CD4-positive, alpha-beta T cell treated with Interleukin-2 at 100 ng/mL for 4 hours (primary cell): Measurements from ENCODE around the gene PAPSS1.
"Not testable (repeated sequence)": the region's sequence is repeated elsewhere in the genome, so short reads cannot be mapped to it uniquely, and the experiment has no call there.

Experiments
- DNase-seq: peaks from one replicate; pipeline ENCODE4 v3.0.0-alpha.2; 2020; ENCODE audit warnings: low spot score

PAPSS1 gene

GRCh38 chr4:107719922-107720722, at the start of gene PAPSS1:
Gene PAPSS1 (minus strand): TSS chr4:107720234. CDS start chr4:107720179, 55 bp downstream.
- peak; percentile 96 for DNase-seq

DNA sequence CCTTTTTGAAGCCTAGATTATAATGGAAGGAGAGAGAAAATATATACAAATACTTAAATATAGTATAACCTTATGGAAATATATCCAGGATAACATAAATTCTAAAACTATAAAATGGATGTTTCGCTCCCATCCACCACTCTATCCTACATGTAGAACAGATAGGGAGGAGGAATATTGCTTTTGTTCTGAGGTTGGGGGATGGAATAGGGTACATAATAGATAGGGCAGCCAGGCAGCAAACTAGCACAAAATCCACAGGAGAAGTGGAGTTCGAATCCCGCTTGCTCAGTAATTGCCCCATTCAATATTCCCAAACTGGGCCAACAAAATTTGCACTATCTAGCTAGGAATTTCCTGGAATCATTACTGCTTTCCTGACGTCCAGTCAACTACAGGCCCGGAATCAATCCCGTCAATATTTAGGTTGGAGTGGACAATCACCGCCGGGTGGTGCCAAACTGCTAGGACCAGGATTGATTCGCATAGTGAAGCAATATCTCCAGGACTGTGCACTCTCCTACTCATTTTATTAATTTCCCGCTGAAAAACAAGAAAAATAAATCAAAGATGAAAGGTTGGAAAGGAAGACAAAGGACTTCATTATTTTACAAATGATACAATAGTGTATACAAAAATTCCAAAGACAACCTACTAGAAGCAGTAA, 40.4 kb upstream of the PAPSS1 start:
- no peak for DNase-seq

DNA sequence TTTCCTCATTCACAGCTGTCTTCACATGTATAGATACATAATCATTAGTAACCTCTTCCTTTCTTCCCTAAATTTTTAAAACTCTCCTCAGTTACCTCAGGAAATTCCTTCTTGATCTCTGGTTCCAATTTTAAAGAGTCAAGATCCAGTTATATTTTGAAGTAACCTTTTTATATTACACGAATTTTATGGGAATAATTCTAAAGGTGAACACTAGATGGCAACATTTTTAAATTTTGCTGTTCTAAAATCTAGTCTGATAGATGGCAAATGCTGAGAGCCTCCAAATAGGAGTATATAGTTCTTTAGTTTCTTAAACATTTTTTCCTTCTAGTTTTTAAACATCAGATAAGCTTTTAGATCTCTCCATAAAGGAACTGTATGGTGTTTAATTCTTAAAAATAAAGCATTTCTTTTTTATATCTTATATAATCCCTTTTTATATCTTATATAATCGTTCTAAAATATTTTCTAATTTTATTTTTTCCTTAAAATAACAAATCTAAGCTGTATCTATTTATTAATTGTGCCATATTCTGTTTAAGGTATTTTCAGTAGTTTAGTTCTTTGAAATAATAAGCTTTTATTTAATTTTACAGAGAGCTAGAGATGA, 37.9 kb upstream of the PAPSS1 start:
- peak; percentile 28 for DNase-seq

GRCh38 chr4:107757283-107757682, 37.2 kb upstream of the PAPSS1 start:
- no peak for DNase-seq

- DNase-seq, result no peak
These were observed 35.9 kb upstream of the PAPSS1 start for GRCh38 chr4:107755841-107756356.

DNA sequence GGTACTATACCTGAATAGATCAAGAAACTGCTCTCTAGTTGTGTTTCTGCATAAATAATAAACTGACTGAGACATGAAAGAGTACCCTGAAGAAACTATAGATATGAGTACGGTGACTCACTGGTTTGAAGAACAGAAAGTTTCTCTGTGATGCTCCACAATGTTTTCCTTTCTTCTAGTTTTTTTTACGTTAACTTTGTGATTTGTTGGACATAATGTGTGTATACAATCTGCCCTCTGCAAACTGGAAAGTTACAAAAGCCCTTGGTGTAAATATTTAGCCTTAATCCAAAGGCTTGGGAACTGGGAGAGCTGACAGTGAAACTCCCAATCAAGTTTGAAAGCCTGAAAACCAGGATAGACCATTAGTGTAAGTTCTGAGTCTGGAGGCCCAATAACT, 31.6 kb upstream of the PAPSS1 start:
- DNase-seq, result no peak

- no peak for DNase-seq
These were observed 27.9 kb upstream of the PAPSS1 start for GRCh38 chr4:107747748-107748486.

DNA sequence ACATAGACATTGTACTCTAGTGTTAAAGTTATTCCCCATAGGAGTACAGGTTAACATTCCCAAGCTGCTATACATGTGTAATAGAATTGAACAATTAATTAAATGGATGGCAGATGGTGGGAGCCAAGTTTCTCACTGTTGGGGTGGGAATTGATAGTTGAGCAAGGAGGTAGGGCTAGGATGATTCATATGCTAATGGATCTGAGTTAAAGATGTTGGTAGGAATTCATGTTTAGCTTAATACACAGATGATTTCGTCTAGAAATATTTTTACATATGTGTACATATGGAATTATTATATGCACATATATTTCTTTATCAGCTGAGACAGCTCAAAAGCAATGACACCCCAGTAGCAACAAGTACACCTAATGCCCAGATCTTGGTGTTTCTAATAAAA, 26.1 kb upstream of the PAPSS1 start:
- DNase-seq, result no peak

GRCh38 chr4:107744532-107744931, 24.5 kb upstream of the PAPSS1 start:
- no peak for DNase-seq

DNA sequence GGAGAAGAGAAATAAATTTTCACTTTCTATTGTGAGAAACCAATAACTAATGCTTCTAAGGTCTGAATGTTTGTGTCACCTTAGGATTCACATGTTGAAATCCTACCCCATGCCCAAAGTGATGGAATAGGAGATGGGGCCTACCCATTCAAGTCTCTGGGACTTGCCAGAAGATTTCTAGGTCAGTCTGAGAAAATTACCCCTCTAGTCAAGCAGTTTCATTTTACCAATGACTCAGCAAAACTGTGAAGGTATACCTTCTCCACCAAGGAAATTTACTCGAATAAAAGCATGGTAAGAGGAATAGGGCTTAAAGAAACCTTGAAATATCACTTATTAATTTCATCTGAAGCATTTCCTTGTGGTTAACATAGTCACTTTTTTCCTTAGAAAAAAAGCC, 23.5 kb upstream of the PAPSS1 start:
- DNase-seq, result no peak

GRCh38 chr4:107742791-107743190, 22.8 kb upstream of the PAPSS1 start:
- no peak for DNase-seq

DNA sequence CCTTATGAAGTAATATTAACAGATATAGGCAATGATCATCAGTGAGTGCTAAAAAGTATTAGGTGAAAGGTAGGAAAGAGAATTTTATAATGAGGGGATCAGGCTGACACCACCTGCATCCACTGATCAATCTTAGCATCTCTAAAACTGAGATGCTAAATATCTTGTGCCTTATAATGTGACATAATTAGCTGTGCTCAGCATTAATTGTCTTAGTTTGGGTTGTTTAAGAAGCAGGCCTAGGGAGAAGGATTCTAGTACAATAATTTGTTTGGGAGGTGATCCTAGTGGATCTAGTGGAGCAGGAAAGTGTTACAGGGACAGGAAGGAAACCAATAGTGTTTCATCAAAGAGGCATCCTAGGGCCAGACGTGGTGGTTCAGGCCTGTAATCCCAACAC, 22.2 kb upstream of the PAPSS1 start:
- DNase-seq, result no peak

GRCh38 chr4:107740950-107741701, 21.1 kb upstream of the PAPSS1 start:
- DNase-seq, result no peak

DNA sequence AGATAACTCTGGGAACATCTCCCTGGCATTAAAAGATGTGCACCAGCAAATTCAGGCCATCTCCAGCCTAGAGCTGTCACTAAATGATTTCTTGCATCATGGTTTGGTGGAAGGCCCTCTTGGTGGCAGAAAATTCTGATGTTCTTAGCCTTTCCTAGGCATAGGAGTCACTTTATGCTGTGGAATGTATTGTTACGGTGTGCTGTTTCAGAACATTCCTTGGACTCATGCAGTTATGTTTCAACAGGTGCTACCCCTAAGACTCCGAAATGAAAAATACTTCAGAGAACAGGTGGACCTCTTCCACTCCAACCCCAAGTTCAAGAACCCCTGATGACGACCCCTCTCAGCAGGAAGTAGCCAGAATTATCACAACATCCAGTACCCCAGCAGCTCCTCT, 20.3 kb upstream of the PAPSS1 start:
- no peak for DNase-seq

DNA sequence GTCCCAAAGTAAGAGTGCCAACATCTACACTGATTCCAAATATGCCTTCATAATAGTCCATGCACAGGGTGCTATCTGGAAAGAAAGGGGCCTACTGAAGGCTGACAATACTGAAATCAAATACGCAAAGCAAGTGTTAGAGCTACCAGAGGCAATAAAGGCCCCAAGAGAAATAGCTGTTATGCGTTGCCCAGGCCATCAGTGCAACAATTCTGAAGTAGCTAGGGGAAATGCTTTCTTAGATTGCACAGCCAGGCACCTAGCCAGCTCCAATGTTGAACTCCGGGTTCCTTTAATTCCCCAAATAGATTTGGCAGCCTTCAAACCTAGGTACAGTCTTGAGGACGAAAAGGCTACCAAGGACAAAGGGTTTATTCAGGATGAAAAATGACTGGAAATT, 17.4 kb upstream of the PAPSS1 start:
- DNase-seq, result no peak

GRCh38 chr4:107736924-107737448, 17.0 kb upstream of the PAPSS1 start:
- peak; percentile 59 for DNase-seq

DNA sequence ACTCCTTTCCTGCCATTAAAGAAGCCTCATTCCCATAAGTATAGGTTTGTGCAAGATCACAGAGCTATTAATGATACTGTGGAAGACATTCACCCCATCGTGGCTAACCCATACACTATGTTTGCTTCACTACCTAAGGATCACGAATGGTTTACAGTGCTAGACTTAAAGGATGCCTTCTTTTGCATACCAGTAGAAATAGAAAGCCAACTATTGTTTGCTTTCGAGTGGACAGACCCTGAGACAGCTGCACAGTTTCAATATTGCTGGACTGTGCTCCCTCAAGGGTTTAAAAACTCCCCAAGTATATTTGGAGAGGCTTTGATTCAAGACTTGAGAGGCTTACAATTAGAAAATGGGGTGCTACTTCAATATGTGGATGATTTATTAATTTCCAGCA, 16.0 kb upstream of the PAPSS1 start:
- no peak for DNase-seq

DNA sequence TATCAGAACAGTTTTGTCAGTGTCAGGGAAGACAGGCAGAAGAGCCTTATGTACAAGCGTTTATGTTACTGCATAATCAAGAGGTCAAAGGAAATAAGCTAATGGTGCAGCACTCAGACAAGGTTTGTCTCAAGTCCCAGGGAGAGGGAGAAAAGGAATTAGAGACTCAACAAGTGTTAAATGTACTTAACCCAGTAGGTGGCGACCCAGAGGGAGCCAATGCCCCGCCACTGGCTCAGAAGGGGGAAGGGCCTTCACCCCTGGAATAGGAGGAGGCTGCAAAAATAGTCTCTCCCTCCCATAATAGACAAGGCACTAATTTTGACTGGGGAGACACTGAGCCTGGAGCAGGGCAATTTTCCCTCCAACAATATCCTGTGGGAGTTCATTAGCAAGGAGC, 14.1 kb upstream of the PAPSS1 start:
- DNase-seq, result no peak

- DNase-seq, result no peak
These were observed 13.4 kb upstream of the PAPSS1 start for GRCh38 chr4:107733431-107733925.

DNA sequence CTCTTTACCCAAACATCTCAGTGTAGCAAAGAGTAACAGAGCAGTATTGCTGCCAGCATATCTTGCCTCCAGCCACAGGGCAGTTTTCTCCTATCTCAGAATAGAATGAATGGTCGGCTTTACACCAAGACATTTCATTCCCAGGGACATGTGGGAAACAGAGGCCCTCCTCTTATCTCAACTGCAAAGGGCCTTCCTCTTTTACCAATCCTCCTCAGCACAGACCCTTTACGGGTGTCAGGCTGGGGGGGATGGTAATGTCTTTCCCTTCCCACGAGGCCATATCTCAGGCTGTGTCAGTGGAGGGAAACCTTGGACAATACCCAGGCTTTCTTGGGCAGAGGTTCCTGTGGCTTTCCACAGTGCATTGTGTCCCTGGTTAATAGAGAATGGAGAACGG, 9.0 kb upstream of the PAPSS1 start:
- DNase-seq, result not testable (repeated sequence)
